ENCODE results near the gene MYRFL. TPM values are rescaled to one million over a fixed set of nuclear protein-coding genes. Genes with fewer than 3 reads are reported as not detected.

MYRFL gene
- total and polyA plus RNA-seq, 2 of the 8 experiments (the other 6 are each of a cell fraction or from before 2014, with no cell fraction given), result 1.1 to 2.0 TPM

DNA sequence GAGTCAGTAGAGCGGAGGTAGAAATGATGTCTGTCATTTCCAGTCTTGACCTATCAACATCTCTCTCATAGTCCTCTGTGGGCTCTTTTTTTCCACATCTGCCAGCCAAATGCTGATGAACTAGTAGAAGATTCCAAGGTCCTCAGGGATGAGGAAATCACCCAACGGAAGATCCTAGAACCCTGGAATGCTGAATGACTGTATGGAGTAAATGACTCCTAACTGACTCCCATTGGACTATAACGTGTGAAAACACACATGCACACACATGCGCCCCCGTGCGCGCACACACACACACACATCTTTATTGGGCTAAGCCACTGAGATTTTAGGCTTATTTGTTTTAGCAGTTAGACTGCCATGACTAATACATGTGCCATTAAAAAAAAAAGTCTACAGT lies 159.2 kb downstream of the MYRFL start (continued):
- TF ChIP-seq CHD1 (IDR thresholded peaks at IDR 0.05; ENCODE audit: low read depth, low read length) (no peak), CHD2 (IDR thresholded peaks at IDR 0.05; ENCODE audit: low read length) (no peak), BRCA1 (IDR thresholded peaks at IDR 0.05; ENCODE audit: low read depth, low read length) (no peak)
